Liver (tissue), 9 donors: Measurements from ENCODE around the gene RBL2. TPM values are rescaled to one million over a fixed set of nuclear protein-coding genes. Genes with fewer than 3 reads are reported as not detected.

ENCODE experiments used
- DNase-seq: peaks from one replicate; pipeline ENCODE4 v3.0.0-alpha.2; 2017; ENCODE audit warnings: low spot score
- H3K27ac ChIP-seq, 2 donors: one replicate each; pipeline ENCODE4 v1.7.0; 2013; ENCODE audit warnings: inconsistent platforms in 2 of 2, low read length in 2 of 2, control low read depth in 1 of 2, low read depth in 1 of 2, mild to moderate bottlenecking in 1 of 2
- H3K27me3 ChIP-seq, 4 donors: one replicate each; pipeline versions ENCODE4 v1.6.1 to v1.7.0; 2013; ENCODE audit warnings: low read length in 3 of 4, inconsistent platforms in 1 of 4, mild to moderate bottlenecking in 1 of 4, moderate library complexity in 1 of 4; ENCODE audit not compliant: control insufficient read depth in 4 of 4, insufficient read depth in 4 of 4
- H3K36me3 ChIP-seq, 4 donors: one replicate each; pipeline versions ENCODE4 v1.6.1 to v1.7.0; 2013; ENCODE audit warnings: low read length in 3 of 4, mild to moderate bottlenecking in 3 of 4, low read depth in 1 of 4, moderate library complexity in 1 of 4; ENCODE audit not compliant: control insufficient read depth in 4 of 4, insufficient read depth in 3 of 4
- H3K4me1 ChIP-seq, 4 donors: one replicate each; pipeline versions ENCODE4 v1.6.1 to v1.7.0; 2013; ENCODE audit warnings: low read length in 3 of 4, mild to moderate bottlenecking in 3 of 4, moderate library complexity in 1 of 4; ENCODE audit not compliant: control insufficient read depth in 4 of 4, insufficient read depth in 4 of 4
- H3K4me3 ChIP-seq, 3 donors: one replicate each; pipeline versions ENCODE4 v1.6.1 to v1.7.0; 2013; ENCODE audit warnings: low read length in 3 of 3, control low read depth in 1 of 3, low read depth in 1 of 3, mild to moderate bottlenecking in 1 of 3
- H3K9ac ChIP-seq, 2 donors: one replicate each; pipeline ENCODE4 v1.7.0; 2013; ENCODE audit warnings: low read length in 2 of 2, mild to moderate bottlenecking in 2 of 2, moderate library complexity in 2 of 2, control low read depth in 1 of 2, low read depth in 1 of 2
- H3K9me3 ChIP-seq, 4 donors: one replicate each; pipeline versions ENCODE4 v1.6.1 to v1.7.0; 2013; ENCODE audit warnings: low read length in 3 of 4; ENCODE audit not compliant: control insufficient read depth in 4 of 4
- EGR1 ChIP-seq, 2 donors: IDR thresholded peaks; 2 replicates each; pipeline ENCODE4 v1.6.1; 2016 to 2018; ENCODE audit warnings: antibody characterized with exemption in 2 of 2, low read depth in 2 of 2
- FOXA1 ChIP-seq: IDR thresholded peaks from 2 replicates; pipeline ENCODE4 v1.6.1; 2016; ENCODE audit warnings: antibody characterized with exemption
- FOXA2 ChIP-seq: IDR thresholded peaks from 2 replicates; pipeline ENCODE4 v1.6.1; 2016; ENCODE audit warnings: antibody characterized with exemption
- GABPA ChIP-seq, 2 donors: IDR thresholded peaks in 1 of 2; conservative IDR thresholded peaks in 1 of 2; 2 replicates each; pipeline ENCODE4 v1.6.1; 2016; ENCODE audit warnings: antibody characterized with exemption in 2 of 2, mild to moderate bottlenecking in 1 of 2, moderate library complexity in 1 of 2
- HNF4A ChIP-seq, 2 donors: conservative IDR thresholded peaks; 2 replicates each; pipeline ENCODE4 v1.6.1; 2016; ENCODE audit warnings: antibody characterized with exemption in 2 of 2, mild to moderate bottlenecking in 2 of 2
- HNF4G ChIP-seq: IDR thresholded peaks from 2 replicates; pipeline ENCODE4 v1.6.1; 2016; ENCODE audit warnings: antibody characterized with exemption
- JUND ChIP-seq, 2 donors: IDR thresholded peaks; 2 replicates each; pipeline ENCODE4 v1.6.1; 2016; ENCODE audit warnings: antibody characterized with exemption in 2 of 2
- NR2F2 ChIP-seq: IDR thresholded peaks from 2 replicates; pipeline ENCODE4 v1.6.1; 2016; ENCODE audit warnings: antibody characterized with exemption
- RAD21 ChIP-seq, 2 donors: IDR thresholded peaks; 2 replicates each; pipeline ENCODE4 v1.6.1; 2016; ENCODE audit warnings: antibody characterized with exemption in 2 of 2, mild to moderate bottlenecking in 2 of 2
- RXRA ChIP-seq, 2 donors: IDR thresholded peaks; 2 replicates each; pipeline ENCODE4 v1.6.1; 2017 to 2018; ENCODE audit warnings: antibody characterized with exemption in 2 of 2, mild to moderate bottlenecking in 1 of 2
- SP1 ChIP-seq: IDR thresholded peaks from 2 replicates; pipeline ENCODE4 v1.6.1; 2018; ENCODE audit warnings: antibody characterized with exemption, mild to moderate bottlenecking
- TAF1 ChIP-seq: conservative IDR thresholded peaks from 2 replicates; pipeline ENCODE4 v1.6.1; 2016; ENCODE audit warnings: antibody characterized with exemption, mild to moderate bottlenecking
- YY1 ChIP-seq: IDR thresholded peaks from 2 replicates; pipeline ENCODE4 v1.6.1; 2016; ENCODE audit warnings: antibody characterized with exemption, mild to moderate bottlenecking
- WGBS: extraction: QIAGEN DNeasy Blood & Tissue Kit; methylation state at CpG from one replicate; pipeline ENCODE4 v1.1.7; 2013; 5-methylcytosine and 5-hydroxymethylcytosine counted together
- polyA plus RNA-seq, 2 donors: library from polyadenylated mRNA; stranded (reverse) in 1 of 2; unstranded in 1 of 2; fragments of 200-250 nt in 1 of 2; fragments of >200 nt in 1 of 2; fragmentation: Nextera tagmentation in 1 of 2; extraction: Ambion mirVana in 1 of 2; gene quantifications; one replicate each; pipeline versions ENCODE4 v1.2.1 to v1.2.3, GENCODE V29; 2013 to 2015
- total RNA-seq, 2 donors: library from RNA; depleted of rRNA; stranded (reverse); fragments of >200 nt; gene quantifications; one replicate each; pipeline ENCODE4 v1.2.3, GENCODE V29; 2014
- TF ChIP-seq, protein P1 (sequence below): IDR thresholded peaks from 2 replicates; pipeline ENCODE4 v1.6.1; 2016; ENCODE audit warnings: antibody characterized with exemption, mild to moderate bottlenecking
- TF ChIP-seq, protein P2 (sequence below): fragments of 150-350 bp; IDR thresholded peaks from 2 replicates; pipeline ENCODE4 v1.5.1; 2017; ENCODE audit warnings: improper control_type of control experiment, low read depth, low read length; ENCODE audit not compliant: missing input control
- TF ChIP-seq, protein P3 (sequence below): IDR thresholded peaks from 2 replicates; pipeline ENCODE4 v1.6.1; 2016; ENCODE audit warnings: antibody characterized with exemption
- TF ChIP-seq, protein P4 (sequence below): IDR thresholded peaks from 2 replicates; pipeline ENCODE4 v1.6.1; 2016; ENCODE audit warnings: antibody characterized with exemption
- TF ChIP-seq, protein P5 (sequence below): IDR thresholded peaks from 2 replicates; pipeline ENCODE4 v1.6.1; 2016; ENCODE audit warnings: antibody characterized with exemption
- donor health status: healthy.
- donor health status: healthy.
- donor health status: healthy.
- donor health status: healthy.
- donor health status: healthy.

The RBL2 gene
- total and polyA plus RNA-seq, 4 donors, result 19.2 to 64.3 (median 28.4) TPM

DNA sequence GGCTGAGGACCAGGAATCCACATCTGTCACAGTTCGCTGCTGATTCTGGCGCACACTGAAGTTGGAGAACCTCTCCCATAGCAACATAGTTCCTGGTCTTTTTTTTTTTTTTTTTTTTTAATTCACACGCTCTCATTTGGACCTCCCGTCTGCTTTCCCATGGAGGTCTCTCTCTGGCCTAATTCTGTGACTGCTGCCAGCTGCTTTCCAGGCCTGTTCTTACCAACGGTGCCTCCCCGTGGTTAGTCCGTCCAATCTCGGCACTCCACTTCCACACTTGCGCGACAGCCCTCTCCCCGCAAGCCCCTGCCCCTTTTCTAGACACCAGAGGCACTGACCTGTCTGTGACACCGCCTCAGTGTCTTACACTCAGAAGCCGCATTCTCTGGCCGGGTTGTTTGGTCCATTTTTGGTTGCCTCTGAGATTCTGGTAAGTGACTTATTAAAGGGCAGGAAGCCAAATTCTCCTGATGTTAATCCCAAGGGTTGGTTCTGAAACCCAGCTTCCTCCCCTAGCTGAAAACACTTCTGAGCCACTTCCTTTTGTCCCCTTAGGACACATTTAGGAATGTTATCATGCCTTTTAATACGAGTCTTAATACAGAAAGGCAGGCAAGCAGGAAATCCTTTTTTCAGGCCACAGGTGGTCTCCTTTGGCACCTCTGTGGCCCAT is 69.9 kb downstream of the RBL2 start:
- Histone ChIP-seq H3K27ac (peak overlapping the region; percentile 73 to 79), H3K4me1 (peaks cover 8 to 29% (median 26%) of the 10 kb centered on the region in 4 donors), H3K36me3 (no peaks in the 10 kb centered on the region), H3K9me3 (no peaks in the 10 kb centered on the region), H3K27me3 (no peaks in the 10 kb centered on the region), H3K9ac (peak overlapping the region; percentile 58 to 66), H3K4me3 (peak overlapping the region; percentile 38 to 62 (median 62))
- no peak for DNase-seq
- 5% methylated on average over 15 of the region's 15 CpGs for WGBS
- TF ChIP-seq, protein P1, sequence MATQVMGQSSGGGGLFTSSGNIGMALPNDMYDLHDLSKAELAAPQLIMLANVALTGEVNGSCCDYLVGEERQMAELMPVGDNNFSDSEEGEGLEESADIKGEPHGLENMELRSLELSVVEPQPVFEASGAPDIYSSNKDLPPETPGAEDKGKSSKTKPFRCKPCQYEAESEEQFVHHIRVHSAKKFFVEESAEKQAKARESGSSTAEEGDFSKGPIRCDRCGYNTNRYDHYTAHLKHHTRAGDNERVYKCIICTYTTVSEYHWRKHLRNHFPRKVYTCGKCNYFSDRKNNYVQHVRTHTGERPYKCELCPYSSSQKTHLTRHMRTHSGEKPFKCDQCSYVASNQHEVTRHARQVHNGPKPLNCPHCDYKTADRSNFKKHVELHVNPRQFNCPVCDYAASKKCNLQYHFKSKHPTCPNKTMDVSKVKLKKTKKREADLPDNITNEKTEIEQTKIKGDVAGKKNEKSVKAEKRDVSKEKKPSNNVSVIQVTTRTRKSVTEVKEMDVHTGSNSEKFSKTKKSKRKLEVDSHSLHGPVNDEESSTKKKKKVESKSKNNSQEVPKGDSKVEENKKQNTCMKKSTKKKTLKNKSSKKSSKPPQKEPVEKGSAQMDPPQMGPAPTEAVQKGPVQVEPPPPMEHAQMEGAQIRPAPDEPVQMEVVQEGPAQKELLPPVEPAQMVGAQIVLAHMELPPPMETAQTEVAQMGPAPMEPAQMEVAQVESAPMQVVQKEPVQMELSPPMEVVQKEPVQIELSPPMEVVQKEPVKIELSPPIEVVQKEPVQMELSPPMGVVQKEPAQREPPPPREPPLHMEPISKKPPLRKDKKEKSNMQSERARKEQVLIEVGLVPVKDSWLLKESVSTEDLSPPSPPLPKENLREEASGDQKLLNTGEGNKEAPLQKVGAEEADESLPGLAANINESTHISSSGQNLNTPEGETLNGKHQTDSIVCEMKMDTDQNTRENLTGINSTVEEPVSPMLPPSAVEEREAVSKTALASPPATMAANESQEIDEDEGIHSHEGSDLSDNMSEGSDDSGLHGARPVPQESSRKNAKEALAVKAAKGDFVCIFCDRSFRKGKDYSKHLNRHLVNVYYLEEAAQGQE, result peak; percentile 12
- TF ChIP-seq RAD21 (IDR thresholded peaks at IDR 0.05) (no peak), FOXA2 (no peak), EGR1 (IDR thresholded peaks at IDR 0.05; ENCODE audit: low read depth in 2 of 2) (no peak), JUND (IDR thresholded peaks at IDR 0.05) (no peak), SP1 (peak; percentile 67), GABPA (IDR thresholded peaks at IDR 0.05 in 1 of 2, conservative IDR thresholded peaks at IDR 0.05 in 1 of 2) (no peak), NR2F2 (peak; percentile 65), RXRA (IDR thresholded peaks at IDR 0.05) (peak; percentile 54 to 61), HNF4A (conservative IDR thresholded peaks at IDR 0.05) (peak in 1 of 2 donors; percentile 17), TAF1 (no peak), YY1 (no peak), HNF4G (no peak), FOXA1 (no peak)
- TF ChIP-seq, protein P2, sequence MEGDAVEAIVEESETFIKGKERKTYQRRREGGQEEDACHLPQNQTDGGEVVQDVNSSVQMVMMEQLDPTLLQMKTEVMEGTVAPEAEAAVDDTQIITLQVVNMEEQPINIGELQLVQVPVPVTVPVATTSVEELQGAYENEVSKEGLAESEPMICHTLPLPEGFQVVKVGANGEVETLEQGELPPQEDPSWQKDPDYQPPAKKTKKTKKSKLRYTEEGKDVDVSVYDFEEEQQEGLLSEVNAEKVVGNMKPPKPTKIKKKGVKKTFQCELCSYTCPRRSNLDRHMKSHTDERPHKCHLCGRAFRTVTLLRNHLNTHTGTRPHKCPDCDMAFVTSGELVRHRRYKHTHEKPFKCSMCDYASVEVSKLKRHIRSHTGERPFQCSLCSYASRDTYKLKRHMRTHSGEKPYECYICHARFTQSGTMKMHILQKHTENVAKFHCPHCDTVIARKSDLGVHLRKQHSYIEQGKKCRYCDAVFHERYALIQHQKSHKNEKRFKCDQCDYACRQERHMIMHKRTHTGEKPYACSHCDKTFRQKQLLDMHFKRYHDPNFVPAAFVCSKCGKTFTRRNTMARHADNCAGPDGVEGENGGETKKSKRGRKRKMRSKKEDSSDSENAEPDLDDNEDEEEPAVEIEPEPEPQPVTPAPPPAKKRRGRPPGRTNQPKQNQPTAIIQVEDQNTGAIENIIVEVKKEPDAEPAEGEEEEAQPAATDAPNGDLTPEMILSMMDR, result no peak
- TF ChIP-seq, protein P3, sequence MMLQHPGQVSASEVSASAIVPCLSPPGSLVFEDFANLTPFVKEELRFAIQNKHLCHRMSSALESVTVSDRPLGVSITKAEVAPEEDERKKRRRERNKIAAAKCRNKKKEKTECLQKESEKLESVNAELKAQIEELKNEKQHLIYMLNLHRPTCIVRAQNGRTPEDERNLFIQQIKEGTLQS, result no peak
- TF ChIP-seq, protein P4, sequence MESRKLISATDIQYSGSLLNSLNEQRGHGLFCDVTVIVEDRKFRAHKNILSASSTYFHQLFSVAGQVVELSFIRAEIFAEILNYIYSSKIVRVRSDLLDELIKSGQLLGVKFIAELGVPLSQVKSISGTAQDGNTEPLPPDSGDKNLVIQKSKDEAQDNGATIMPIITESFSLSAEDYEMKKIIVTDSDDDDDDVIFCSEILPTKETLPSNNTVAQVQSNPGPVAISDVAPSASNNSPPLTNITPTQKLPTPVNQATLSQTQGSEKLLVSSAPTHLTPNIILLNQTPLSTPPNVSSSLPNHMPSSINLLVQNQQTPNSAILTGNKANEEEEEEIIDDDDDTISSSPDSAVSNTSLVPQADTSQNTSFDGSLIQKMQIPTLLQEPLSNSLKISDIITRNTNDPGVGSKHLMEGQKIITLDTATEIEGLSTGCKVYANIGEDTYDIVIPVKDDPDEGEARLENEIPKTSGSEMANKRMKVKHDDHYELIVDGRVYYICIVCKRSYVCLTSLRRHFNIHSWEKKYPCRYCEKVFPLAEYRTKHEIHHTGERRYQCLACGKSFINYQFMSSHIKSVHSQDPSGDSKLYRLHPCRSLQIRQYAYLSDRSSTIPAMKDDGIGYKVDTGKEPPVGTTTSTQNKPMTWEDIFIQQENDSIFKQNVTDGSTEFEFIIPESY, result no peak
- TF ChIP-seq, protein P5, sequence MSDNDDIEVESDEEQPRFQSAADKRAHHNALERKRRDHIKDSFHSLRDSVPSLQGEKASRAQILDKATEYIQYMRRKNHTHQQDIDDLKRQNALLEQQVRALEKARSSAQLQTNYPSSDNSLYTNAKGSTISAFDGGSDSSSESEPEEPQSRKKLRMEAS, result no peak
